HEK293 (cell line): Measurements from ENCODE around the gene DLX2.

Source experiments
- CTCF ChIA-PET: fragments of 350-600 bp; formaldehyde crosslinking; extraction: SDS; loops from one replicate; lab custom pipeline; 2021; ENCODE audit warnings: antibody characterized with exemption; lab: Yijun Ruan, JAX
- POLR2A ChIA-PET: fragments of 300-600 bp; formaldehyde crosslinking; extraction: SDS; loops from one replicate; lab custom pipeline; 2020; ENCODE audit warnings: antibody characterized with exemption, inconsistent platforms; lab: Yijun Ruan, JAX
- H3K27ac ChIP-seq: fragments of 200-500 bp; sonication (Bioruptor generic); 2 replicates; pipeline ENCODE4 v1.5.1; 2014; ENCODE audit warnings: low read depth, low read length, control low read depth, inconsistent platforms; ENCODE audit errors: extremely low read depth
- H3K36me3 ChIP-seq, 2 experiments: fragments of 200-500 bp in 1 of 2; sonication (Bioruptor generic) in 1 of 2; 1 replicate in 1 of 2; 2 replicates in 1 of 2; pipeline ENCODE4 v1.5.1; 2014 to 2017; ENCODE audit warnings: inconsistent platforms in 2 of 2, low read length in 2 of 2; ENCODE audit not compliant: control insufficient read depth in 2 of 2, insufficient read depth in 1 of 2
- H3K4me1 ChIP-seq: fragments of 200-500 bp; sonication (Bioruptor generic); 2 replicates; pipeline ENCODE4 v1.5.1; 2014; ENCODE audit warnings: mild to moderate bottlenecking, low read length, inconsistent platforms; ENCODE audit not compliant: control insufficient read depth, insufficient read depth
- H3K4me3 ChIP-seq: 2 replicates; pipeline ENCODE4 v1.5.1; 2011; ENCODE audit warnings: low read depth, mild to moderate bottlenecking, control low read depth, low read length, moderate library complexity
- H3K9me3 ChIP-seq: fragments of 200-500 bp; sonication (Bioruptor generic); 2 replicates; pipeline ENCODE4 v1.5.1; 2014; ENCODE audit warnings: low read depth, low read length, inconsistent platforms; ENCODE audit not compliant: control insufficient read depth, insufficient read depth
- HIC1 ChIP-seq: fragments of 450-650 bp; formaldehyde crosslinking; IDR thresholded peaks from 2 replicates; pipeline ENCODE4 v1.5.1; 2016; ENCODE audit warnings: missing biosample characterization, missing genetic modification characterization
- KLF10 ChIP-seq: fragments of 450-650 bp; IDR thresholded peaks from 2 replicates; pipeline ENCODE4 v1.5.1; 2018; ENCODE audit warnings: missing biosample characterization, mild to moderate bottlenecking, missing genetic modification characterization
- PRDM1 ChIP-seq: fragments of 450-650 bp; formaldehyde crosslinking; IDR thresholded peaks from 2 replicates; pipeline ENCODE4; 2016; ENCODE audit warnings: missing biosample characterization, missing genetic modification characterization
- ZBTB7A ChIP-seq: fragments of 450-650 bp; formaldehyde crosslinking; IDR thresholded peaks from 2 replicates; pipeline ENCODE4 v1.5.1; 2016; ENCODE audit warnings: low read depth, missing biosample characterization, missing genetic modification characterization
- ZIC2 ChIP-seq: fragments of 450-650 bp; formaldehyde crosslinking; IDR thresholded peaks from 2 replicates; pipeline ENCODE4 v1.5.1; 2016; ENCODE audit warnings: missing biosample characterization, missing genetic modification characterization
- ZNF112 ChIP-seq: fragments of 450-650 bp; formaldehyde crosslinking; IDR thresholded peaks from 2 replicates; pipeline ENCODE4 v1.5.0; 2017; ENCODE audit warnings: missing biosample characterization, missing genetic modification characterization
- ZNF114 ChIP-seq: fragments of 450-650 bp; formaldehyde crosslinking; IDR thresholded peaks from 2 replicates; pipeline ENCODE4 v1.5.0; 2017; ENCODE audit warnings: missing biosample characterization, missing genetic modification characterization
- ZNF138 ChIP-seq: fragments of 450-650 bp; formaldehyde crosslinking; IDR thresholded peaks from 2 replicates; pipeline ENCODE4 v1.5.1; 2016; ENCODE audit warnings: missing biosample characterization, missing genetic modification characterization, borderline replicate concordance
- ZNF146 ChIP-seq: fragments of 450-650 bp; formaldehyde crosslinking; IDR thresholded peaks from 2 replicates; pipeline ENCODE4 v1.5.1; 2016; ENCODE audit warnings: missing biosample characterization, missing genetic modification characterization
- ZNF2 ChIP-seq: fragments of 450-650 bp; formaldehyde crosslinking; IDR thresholded peaks from 2 replicates; pipeline ENCODE4 v1.5.1; 2016; ENCODE audit warnings: missing biosample characterization, missing genetic modification characterization
- ZNF26 ChIP-seq: fragments of 450-650 bp; formaldehyde crosslinking; IDR thresholded peaks from 2 replicates; pipeline ENCODE4 v1.5.1; 2016; ENCODE audit warnings: missing biosample characterization, missing genetic modification characterization
- ZNF311 ChIP-seq: fragments of 450-650 bp; formaldehyde crosslinking; IDR thresholded peaks from 2 replicates; pipeline ENCODE4 v1.5.1; 2017; ENCODE audit warnings: missing biosample characterization, missing genetic modification characterization, borderline replicate concordance
- ZNF521 ChIP-seq: fragments of 450-650 bp; formaldehyde crosslinking; IDR thresholded peaks from 2 replicates; pipeline ENCODE4 v1.5.1; 2017; ENCODE audit warnings: missing biosample characterization, mild to moderate bottlenecking, missing genetic modification characterization
- ZNF549 ChIP-seq: fragments of 450-650 bp; IDR thresholded peaks from 2 replicates; pipeline ENCODE4 v1.5.1; 2018; ENCODE audit warnings: missing biosample characterization, missing genetic modification characterization, mild to moderate bottlenecking, inconsistent platforms, moderate library complexity
- ZNF670 ChIP-seq: fragments of 450-650 bp; formaldehyde crosslinking; IDR thresholded peaks from 2 replicates; pipeline ENCODE4 v1.5.1; 2016; ENCODE audit warnings: missing biosample characterization, missing genetic modification characterization, low read depth
- ZNF785 ChIP-seq: fragments of 450-650 bp; formaldehyde crosslinking; IDR thresholded peaks from 2 replicates; pipeline ENCODE4 v1.5.1; 2016; ENCODE audit warnings: missing biosample characterization, missing genetic modification characterization
- ZNF792 ChIP-seq: fragments of 450-650 bp; formaldehyde crosslinking; IDR thresholded peaks from 2 replicates; pipeline ENCODE4 v1.5.1; 2016; ENCODE audit warnings: missing biosample characterization, missing genetic modification characterization
- ZNF837 ChIP-seq: fragments of 450-650 bp; formaldehyde crosslinking; IDR thresholded peaks from 2 replicates; pipeline ENCODE4 v1.5.1; 2016; ENCODE audit warnings: missing biosample characterization, missing genetic modification characterization
- ZSCAN18 ChIP-seq: fragments of 450-650 bp; formaldehyde crosslinking; IDR thresholded peaks from 2 replicates; pipeline ENCODE4 v1.5.1; 2016; ENCODE audit warnings: missing biosample characterization, missing genetic modification characterization
- TF ChIP-seq, protein P1 (sequence below): IDR thresholded peaks from 2 replicates; pipeline ENCODE4 v1.6.1; 2011; ENCODE audit warnings: mild to moderate bottlenecking, low read depth, low read length, borderline replicate concordance

DLX2 gene

GRCh38 chr2:172083628-172084394 lies 18.9 kb downstream of the DLX2 start (continued):
- TF ChIP-seq ZNF311 (tag by site-specific recombination) (no peak), PRDM1 (tag by site-specific recombination) (no peak), ZBTB7A (tag by site-specific recombination) (no peak), ZNF2 (tag by site-specific recombination) (no peak), ZNF138 (tag by site-specific recombination) (no peak)

- Histone ChIP-seq H3K4me3 (no peak overlapping the region), H3K27ac (no peak overlapping the region), H3K9me3 (no peaks in the 10 kb centered on the region)
- CTCF ChIA-PET, result interaction anchor here (1.0 kb wide), 1 partner anchor 18 kb away, joined by 3 read pairs; no protein-coding TSS in a partner anchor
- POLR2A ChIA-PET, result interaction anchor here (1.2 to 7.5 kb wide), 2 partner anchors 14 to 20 kb away, joined by 3 to 147 read pairs; partner anchors contain the start of gene DLX2
- TF ChIP-seq ZNF670 (no peak), ZNF785 (tag by site-specific recombination) (no peak), ZNF26 (tag by site-specific recombination) (no peak), ZNF114 (no peak), ZNF521 (tag by site-specific recombination) (no peak), ZNF792 (tag by site-specific recombination) (no peak), ZIC2 (tag by site-specific recombination) (no peak), ZNF549 (tag by site-specific recombination) (no peak), ZNF112 (tag by site-specific recombination) (no peak), ZNF146 (tag by site-specific recombination) (no peak), KLF10 (tag by site-specific recombination) (no peak), HIC1 (tag by site-specific recombination) (no peak), ZNF837 (tag by site-specific recombination) (no peak), ZSCAN18 (tag by site-specific recombination) (no peak)
- TF ChIP-seq, protein P1, sequence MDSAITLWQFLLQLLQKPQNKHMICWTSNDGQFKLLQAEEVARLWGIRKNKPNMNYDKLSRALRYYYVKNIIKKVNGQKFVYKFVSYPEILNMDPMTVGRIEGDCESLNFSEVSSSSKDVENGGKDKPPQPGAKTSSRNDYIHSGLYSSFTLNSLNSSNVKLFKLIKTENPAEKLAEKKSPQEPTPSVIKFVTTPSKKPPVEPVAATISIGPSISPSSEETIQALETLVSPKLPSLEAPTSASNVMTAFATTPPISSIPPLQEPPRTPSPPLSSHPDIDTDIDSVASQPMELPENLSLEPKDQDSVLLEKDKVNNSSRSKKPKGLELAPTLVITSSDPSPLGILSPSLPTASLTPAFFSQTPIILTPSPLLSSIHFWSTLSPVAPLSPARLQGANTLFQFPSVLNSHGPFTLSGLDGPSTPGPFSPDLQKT, result no peak; the same call in 1 of the 2 replicates
- TF ChIP-seq, all 188 proteins: peak for 0
- H3K36me3 ChIP-seq, result peaks cover 0 to 10% of the 10 kb centered on the region in 2 experiments; a peak in 1 of 3 replicates
- H3K4me1 ChIP-seq, result no peaks in the 10 kb centered on the region; the same call in 1 of the 2 replicates
These were observed 19.6 kb downstream of the DLX2 start for GRCh38 chr2:172082944-172083627.
